Gastroesophageal sphincter (tissue), 4 donors: ENCODE data around the gene TMEM174. TPM values are rescaled to one million over a fixed set of nuclear protein-coding genes. Genes with fewer than 3 reads are reported as not detected.

Experiments
- ATAC-seq: fragments of 150-250 bp; one replicate; pipeline ENCODE4 v1.9.1; 2016; ENCODE audit warnings: mild to moderate bottlenecking, moderate library complexity
- H3K27ac ChIP-seq, 4 donors: fragments of 200-600 bp; sonication (generic) in 3 of 4; 1 replicate in 3 of 4; 2 replicates in 1 of 4; pipeline ENCODE4 v1.5.1; 2016 to 2019
- H3K27me3 ChIP-seq: fragments of 200-600 bp; sonication (generic); one replicate; pipeline ENCODE4 v1.5.1; 2019
- H3K36me3 ChIP-seq, 2 donors: fragments of 200-600 bp; sonication (generic); one replicate each; pipeline ENCODE4 v1.5.1; 2019; ENCODE audit warnings: control low read depth in 1 of 2
- H3K4me1 ChIP-seq, 3 donors: fragments of 200-600 bp; sonication (generic); 1 replicate in 2 of 3; 2 replicates in 1 of 3; pipeline ENCODE4 v1.5.1; 2016 to 2019; ENCODE audit warnings: control low read depth in 2 of 3
- H3K4me3 ChIP-seq, 2 donors: fragments of 200-600 bp; sonication (generic); one replicate each; pipeline ENCODE4 v1.5.1; 2019; ENCODE audit warnings: mild to moderate bottlenecking in 1 of 2, moderate library complexity in 1 of 2
- H3K9me3 ChIP-seq, 3 donors: fragments of 200-600 bp; sonication (generic); one replicate each; pipeline ENCODE4 v1.5.1; 2017 to 2019; ENCODE audit warnings: control low read depth in 2 of 3
- EP300 ChIP-seq: sonication (generic); formaldehyde crosslinking; IDR thresholded peaks from one replicate; pipeline ENCODE4 v1.6.1; 2017; ENCODE audit warnings: antibody characterized with exemption, mild to moderate bottlenecking
- POLR2A ChIP-seq, 2 donors: fragments of 450-650 bp; IDR thresholded peaks; one replicate each; pipeline ENCODE4 v1.6.1; 2017; ENCODE audit warnings: antibody characterized with exemption in 2 of 2, mild to moderate bottlenecking in 2 of 2, moderate library complexity in 1 of 2
- POLR2AphosphoS5 ChIP-seq: sonication (generic); formaldehyde crosslinking; IDR thresholded peaks from one replicate; pipeline ENCODE4 v1.6.1; 2017; ENCODE audit warnings: antibody characterized with exemption
- WGBS, 2 donors: methylation state at CpG; one replicate each; pipeline ENCODE4 v1.1.5; 2018; ENCODE audit warnings: low coverage in 1 of 2; 5-methylcytosine and 5-hydroxymethylcytosine counted together
- total RNA-seq, 4 donors: library from RNA; depleted of rRNA; stranded (reverse); fragments of >200 nt; gene quantifications; one replicate each; pipeline ENCODE4 v1.1.0, GENCODE V29; 2016
- TF ChIP-seq, protein P1 (sequence below), 4 experiments: fragments of 200-600 bp in 2 of 4; fragments of 450-650 bp in 2 of 4; sonication (generic) in 1 of 4; IDR thresholded peaks; one replicate each; pipeline ENCODE4 v1.5.1; 2017 to 2019; ENCODE audit warnings: antibody characterized with exemption in 4 of 4, mild to moderate bottlenecking in 2 of 4, moderate library complexity in 2 of 4

Gene TMEM174
- total RNA-seq, 4 donors from 2014 or later: not detected

DNA sequence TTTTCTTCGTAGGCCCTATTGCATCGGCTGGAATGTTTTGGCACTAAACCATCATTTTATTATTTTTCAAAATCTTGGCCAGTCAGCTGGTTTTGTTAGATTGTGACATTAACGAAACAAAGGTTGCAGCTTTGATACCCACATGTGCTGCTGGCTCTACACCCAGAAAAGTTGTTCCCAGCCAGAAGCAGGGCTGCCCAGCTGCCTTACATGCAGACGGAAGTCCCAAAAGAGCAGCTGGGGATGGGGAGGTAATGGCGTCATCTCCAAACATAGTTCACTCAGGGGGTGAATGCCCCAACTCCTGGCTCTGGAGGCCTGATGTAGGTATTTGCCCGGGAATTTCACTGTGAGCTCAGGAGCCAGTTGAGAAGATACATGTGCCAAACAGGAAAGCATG is 29.3 kb upstream of the TMEM174 start:
- no peaks in the 10 kb centered on the region for H3K36me3 ChIP-seq
- TF ChIP-seq EP300 (no peak), POLR2AphosphoS5 (no peak), POLR2A (IDR thresholded peaks at IDR 0.05) (no peak)
- TF ChIP-seq, protein P1, sequence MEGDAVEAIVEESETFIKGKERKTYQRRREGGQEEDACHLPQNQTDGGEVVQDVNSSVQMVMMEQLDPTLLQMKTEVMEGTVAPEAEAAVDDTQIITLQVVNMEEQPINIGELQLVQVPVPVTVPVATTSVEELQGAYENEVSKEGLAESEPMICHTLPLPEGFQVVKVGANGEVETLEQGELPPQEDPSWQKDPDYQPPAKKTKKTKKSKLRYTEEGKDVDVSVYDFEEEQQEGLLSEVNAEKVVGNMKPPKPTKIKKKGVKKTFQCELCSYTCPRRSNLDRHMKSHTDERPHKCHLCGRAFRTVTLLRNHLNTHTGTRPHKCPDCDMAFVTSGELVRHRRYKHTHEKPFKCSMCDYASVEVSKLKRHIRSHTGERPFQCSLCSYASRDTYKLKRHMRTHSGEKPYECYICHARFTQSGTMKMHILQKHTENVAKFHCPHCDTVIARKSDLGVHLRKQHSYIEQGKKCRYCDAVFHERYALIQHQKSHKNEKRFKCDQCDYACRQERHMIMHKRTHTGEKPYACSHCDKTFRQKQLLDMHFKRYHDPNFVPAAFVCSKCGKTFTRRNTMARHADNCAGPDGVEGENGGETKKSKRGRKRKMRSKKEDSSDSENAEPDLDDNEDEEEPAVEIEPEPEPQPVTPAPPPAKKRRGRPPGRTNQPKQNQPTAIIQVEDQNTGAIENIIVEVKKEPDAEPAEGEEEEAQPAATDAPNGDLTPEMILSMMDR (IDR thresholded peaks at IDR 0.05): no peak
- H3K27ac ChIP-seq: no peak overlapping the region
- no peaks in the 10 kb centered on the region for H3K9me3 ChIP-seq
- 61 to 67% methylated on average over 4 to 5 of the region's 6 CpGs for WGBS, 2 donors
- no peaks in the 10 kb centered on the region for H3K27me3 ChIP-seq
- no peaks in the 10 kb centered on the region for H3K4me1 ChIP-seq
- no peak for ATAC-seq
- no peak overlapping the region for H3K4me3 ChIP-seq

DNA sequence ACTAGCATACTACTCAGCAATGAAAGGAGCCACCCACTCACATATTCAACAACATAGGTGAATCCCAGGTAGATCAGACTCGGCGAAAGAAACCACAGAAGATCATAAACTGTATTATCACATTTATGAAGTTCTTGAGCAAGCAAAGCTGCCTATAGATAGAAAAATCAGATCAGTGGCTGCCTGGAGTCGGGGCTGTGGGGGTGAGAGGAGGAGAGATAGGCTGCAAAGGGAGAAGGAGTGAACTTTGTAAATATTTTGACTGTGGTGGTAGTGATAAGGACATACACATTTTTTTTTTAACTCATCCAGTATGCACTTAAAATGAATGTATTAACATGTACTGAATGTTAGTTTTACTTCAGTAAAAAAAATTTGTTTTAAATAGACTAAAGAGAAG is 23.5 kb upstream of the TMEM174 start:
- 36 to 52% methylated on average over 3 of the region's 3 CpGs for WGBS, 2 donors
- Histone ChIP-seq H3K27ac (no peak overlapping the region), H3K36me3 (no peaks in the 10 kb centered on the region), H3K4me3 (no peak overlapping the region), H3K9me3 (no peaks in the 10 kb centered on the region), H3K4me1 (no peaks in the 10 kb centered on the region), H3K27me3 (no peaks in the 10 kb centered on the region)
- no peak for ATAC-seq
- TF ChIP-seq EP300 (no peak), POLR2AphosphoS5 (no peak), POLR2A (IDR thresholded peaks at IDR 0.05) (no peak)
- TF ChIP-seq, protein P1 (IDR thresholded peaks at IDR 0.05): no peak

DNA sequence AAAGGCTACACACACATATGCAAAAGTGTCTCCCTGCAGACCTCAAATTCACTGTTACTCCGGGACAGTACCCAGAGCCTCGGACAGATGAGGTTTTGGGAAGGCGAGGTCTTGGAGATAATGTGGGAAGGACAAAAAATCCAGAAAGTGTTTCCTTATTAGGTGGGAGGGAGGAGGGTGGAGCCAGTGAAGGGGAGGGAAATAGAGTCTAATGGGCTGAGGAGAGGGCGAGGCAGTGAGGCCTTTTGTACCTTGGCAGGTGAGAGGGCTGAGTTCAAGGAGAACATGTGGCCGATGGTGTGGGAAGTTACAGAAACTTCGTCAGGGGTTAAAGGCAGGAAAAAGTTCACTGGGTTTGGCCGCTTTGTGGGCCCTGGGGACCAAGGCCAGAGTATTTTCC is 22.1 kb upstream of the TMEM174 start:
- ATAC-seq: no peak
- TF ChIP-seq EP300 (no peak), POLR2A (IDR thresholded peaks at IDR 0.05) (no peak), POLR2AphosphoS5 (no peak)
- TF ChIP-seq, protein P1 (IDR thresholded peaks at IDR 0.05): no peak
- no peak overlapping the region for H3K27ac ChIP-seq

DNA sequence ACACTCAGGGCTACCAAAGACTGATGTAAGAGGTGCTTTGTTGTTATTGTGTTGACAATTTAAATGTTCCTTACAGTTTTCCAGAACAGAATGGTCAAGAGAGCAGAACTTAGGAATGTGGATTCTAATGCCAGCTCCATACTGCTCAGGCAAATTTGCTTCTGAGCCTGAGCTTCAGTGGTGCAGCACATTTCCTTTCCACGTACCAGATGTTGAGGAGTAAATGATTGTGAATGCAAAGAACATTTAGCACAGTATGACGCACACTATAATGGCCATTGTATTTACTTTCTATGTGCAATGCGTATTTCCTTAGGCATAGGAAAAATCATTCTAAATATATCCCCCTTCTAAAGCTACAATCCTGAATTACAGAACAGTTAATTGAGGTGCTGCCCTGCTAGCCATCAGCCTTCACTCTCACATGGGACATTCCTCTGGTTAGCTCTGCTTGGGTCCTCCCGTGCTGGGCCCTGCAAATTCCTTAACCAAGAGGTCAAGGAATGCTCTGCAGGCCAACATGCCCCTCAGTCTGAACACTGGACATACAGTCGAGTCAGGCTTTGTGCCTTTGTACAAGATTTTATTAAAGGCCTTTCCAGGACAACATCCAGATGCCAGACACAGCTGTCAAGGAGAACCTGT is 21.1 kb upstream of the TMEM174 start:
- Histone ChIP-seq H3K9me3 (no peaks in the 10 kb centered on the region), H3K36me3 (no peaks in the 10 kb centered on the region), H3K4me3 (no peak overlapping the region), H3K4me1 (no peaks in the 10 kb centered on the region), H3K27ac (no peak overlapping the region), H3K27me3 (no peaks in the 10 kb centered on the region)
- no peak for ATAC-seq
- TF ChIP-seq, protein P1 (IDR thresholded peaks at IDR 0.05): no peak
- TF ChIP-seq EP300 (no peak), POLR2A (IDR thresholded peaks at IDR 0.05) (no peak), POLR2AphosphoS5 (no peak)
- WGBS, 2 donors: 70 to 71% methylated on average over 3 to 4 of the region's 5 CpGs

More for the DNA sequence above, 22.1 kb upstream of the TMEM174 start:
- 73 to 81% methylated on average over 2 to 7 of the region's 7 CpGs for WGBS, 2 donors
- Histone ChIP-seq H3K36me3 (no peaks in the 10 kb centered on the region), H3K9me3 (no peaks in the 10 kb centered on the region), H3K27me3 (no peaks in the 10 kb centered on the region), H3K4me3 (no peak overlapping the region), H3K4me1 (no peaks in the 10 kb centered on the region)
